NCI-H2227 treated with DMSO at 0.1 percent for 48 hours (cell line): ENCODE data around the gene PSMC4.

Source experiments
- DNase-seq: peaks from one replicate; lab custom pipeline; 2025; lab: John Stamatoyannopoulos, UW

The PSMC4 gene

GRCh38 chr19:39993605-39994004, 22.6 kb downstream of the PSMC4 start:
- no peak for DNase-seq

- DNase-seq, result no peak
Observed at GRCh38 chr19:39994361-39994760, 23.4 kb downstream of the PSMC4 start.

DNA sequence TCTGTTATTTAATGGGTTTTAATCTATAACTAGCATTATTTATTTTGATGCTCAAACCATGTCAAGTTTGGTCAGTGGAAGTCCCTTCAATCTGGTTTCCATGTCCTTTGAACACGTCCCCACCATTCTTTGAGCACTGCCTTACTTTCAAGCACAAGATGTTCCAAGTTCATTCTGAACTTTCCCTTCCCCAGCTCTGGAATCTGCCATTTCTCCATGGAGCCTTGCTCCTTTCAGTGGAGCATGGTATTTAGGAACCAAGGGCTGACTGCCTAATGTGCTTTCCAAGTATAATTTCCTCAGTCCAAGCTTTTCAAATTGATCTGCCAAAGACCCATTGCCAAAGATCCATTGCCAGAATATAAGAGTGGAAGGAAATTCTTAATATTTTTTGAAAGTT, 24.8 kb downstream of the PSMC4 start:
- no peak for DNase-seq

DNA sequence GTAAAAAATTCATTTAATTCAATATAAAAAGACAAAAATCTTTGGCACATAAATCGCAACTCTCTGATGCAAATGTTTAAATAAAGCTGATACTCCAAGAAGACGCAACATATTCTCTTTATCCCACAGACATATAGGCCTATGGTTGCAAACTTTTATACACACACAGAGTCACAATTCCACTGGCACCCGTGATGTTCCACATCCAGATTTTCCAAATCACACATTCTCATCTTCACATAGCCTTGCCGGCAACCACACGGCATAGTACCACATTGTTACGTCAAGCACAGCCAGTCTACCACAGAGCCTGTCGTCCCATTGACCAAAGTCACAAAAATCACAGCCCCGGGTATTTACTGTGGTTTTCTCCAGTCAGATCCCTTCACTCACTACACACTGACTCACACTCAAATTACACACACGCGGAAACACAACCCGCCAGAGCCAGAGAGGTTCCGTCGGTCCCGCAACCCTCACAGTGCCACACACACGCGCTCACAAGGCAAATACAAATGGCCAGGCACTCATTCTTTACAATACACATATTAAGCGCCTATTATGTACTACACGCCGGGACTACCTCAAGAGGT, 25.3 kb downstream of the PSMC4 start:
- DNase-seq, result no peak

- DNase-seq, result peak; percentile 96
Observed at GRCh38 chr19:39996811-39997637, 26.1 kb downstream of the PSMC4 start, which contains the start of gene ZNF546. Gene ZNF546 (plus strand): TSS chr19:39997060. CDS start chr19:39998327, 1,267 bp downstream.

- no peak for DNase-seq
Observed at GRCh38 chr19:39997638-39998216, 26.8 kb downstream of the PSMC4 start.

GRCh38 chr19:39998501-39998900, 27.5 kb downstream of the PSMC4 start:
- DNase-seq, result no peak

DNA sequence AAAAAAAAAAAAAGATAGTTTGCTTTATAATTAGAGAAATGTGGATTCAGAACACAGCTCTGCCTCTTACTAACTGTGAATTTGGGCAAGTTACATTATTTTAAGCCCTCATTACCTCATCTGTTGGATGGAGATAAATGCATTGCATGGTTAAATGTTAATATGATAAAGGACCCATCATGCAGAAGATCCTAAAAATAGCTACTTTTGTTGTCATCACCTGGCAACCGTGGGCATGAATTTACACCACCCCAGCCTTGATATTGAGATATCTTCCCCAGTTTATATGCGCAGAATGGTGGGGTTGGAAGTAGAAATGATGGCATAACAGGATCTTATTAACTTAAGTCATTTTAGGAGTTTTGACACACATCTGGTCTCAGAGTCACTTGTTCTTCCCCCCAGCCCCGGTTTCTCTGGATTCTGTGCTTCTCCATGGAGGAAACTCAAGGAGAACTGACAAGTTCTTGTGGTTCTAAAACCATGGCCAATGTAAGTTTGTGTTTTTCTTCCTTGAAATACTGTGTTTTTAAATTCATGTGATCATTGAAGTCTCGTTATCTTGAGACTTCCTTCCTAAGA, 34.8 kb downstream of the PSMC4 start:
- DNase-seq, result no peak

GRCh38 chr19:40006273-40006691, 35.3 kb downstream of the PSMC4 start:
- DNase-seq, result no peak

DNA sequence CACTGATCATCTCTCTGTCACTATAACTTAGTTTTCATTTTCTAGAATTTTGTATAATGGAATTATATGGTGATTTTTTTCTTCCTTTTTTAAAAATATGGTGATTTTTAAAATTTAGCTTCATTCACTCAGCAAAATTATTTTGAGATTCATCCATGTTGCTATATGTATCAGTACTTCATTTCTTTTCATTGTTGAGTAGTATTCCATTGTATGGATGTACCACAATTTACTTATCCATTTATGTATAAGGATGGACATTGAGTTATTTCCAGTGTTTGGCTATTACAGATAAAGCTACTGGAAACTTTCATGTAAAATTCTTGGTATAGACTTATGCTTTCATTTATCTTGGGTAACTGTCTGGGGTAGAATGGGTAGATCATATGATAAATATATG, 38.7 kb downstream of the PSMC4 start:
- no peak for DNase-seq

- no peak for DNase-seq
Observed at GRCh38 chr19:40013991-40014390, 43.0 kb downstream of the PSMC4 start.

- no peak for DNase-seq
Observed at GRCh38 chr19:40023969-40024368, 53.0 kb downstream of the PSMC4 start.

DNA sequence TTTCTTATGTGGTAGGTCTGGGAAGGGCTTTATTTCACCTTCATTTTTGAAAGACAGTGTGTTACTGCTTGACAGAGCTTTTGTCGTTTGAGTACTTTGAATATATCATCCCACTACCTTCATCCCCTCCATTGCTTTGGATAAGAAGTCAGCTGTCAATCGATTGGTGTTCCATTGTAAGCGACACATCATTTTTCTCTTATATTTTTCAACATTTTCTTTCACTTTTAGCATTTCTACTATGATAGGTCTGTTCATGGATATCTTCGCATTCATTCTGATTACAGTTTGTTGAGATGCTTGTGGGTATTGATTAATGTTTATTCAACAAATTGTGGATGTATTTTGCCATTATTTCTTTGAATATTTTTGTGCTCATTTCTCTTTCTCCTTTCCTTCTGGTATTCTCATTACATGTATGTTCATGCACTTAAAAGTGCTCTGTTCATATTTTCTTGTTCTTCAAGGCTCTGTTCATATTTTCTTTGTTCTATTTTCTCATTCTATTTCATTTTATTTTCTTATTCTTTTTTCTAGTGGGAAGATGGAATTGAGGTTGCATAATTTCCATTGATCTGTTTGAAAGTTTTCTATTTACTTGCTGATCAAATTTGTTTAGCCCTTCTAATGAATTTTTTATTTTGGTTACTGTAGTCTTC, 55.1 kb downstream of the PSMC4 start:
- no peak for DNase-seq

GRCh38 chr19:40026597-40026970, 55.6 kb downstream of the PSMC4 start:
- DNase-seq, result no peak
